Activated CD4-positive, alpha-beta T cell treated with anti-CD3 and anti-CD28 coated beads, Interleukin-10, Interleukin-2, amounts not matched to agents 100 ng/mL and 50 ng/mL, durations not matched to agents 16 hours and 8 hours (primary cell): ENCODE measurements around the gene UNC13B.

ENCODE experiments used
- DNase-seq: peaks from one replicate; pipeline ENCODE4 v3.0.0-alpha.2; 2020

The UNC13B gene

GRCh38 chr9:35340046-35340445 is 178.2 kb downstream of the UNC13B start:
- DNase-seq, result no peak

DNA sequence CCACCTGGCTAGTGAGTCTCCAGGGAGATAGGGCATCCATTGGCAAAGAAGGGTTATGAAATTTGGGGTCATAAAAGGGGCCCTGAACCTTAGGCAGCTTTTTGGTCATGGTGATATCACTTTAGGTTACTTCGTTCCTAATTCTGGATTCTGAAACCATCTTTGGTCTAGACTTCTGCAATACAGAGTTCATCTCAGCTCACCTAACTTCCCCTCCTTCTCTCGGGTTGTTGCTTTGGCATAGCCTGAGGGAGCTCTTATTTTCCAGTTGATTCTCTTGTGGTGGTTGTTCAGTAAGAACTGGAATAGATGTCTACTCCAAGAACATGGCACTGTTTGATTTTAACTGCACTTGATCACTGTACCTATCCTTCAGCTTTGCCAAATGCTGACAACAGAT is 179.2 kb downstream of the UNC13B start:
- no peak for DNase-seq

- no peak for DNase-seq
These were observed 179.8 kb downstream of the UNC13B start for GRCh38 chr9:35341585-35341984.

- no peak for DNase-seq
These were observed 180.6 kb downstream of the UNC13B start for GRCh38 chr9:35342221-35342958.

GRCh38 chr9:35348109-35348508 is 186.3 kb downstream of the UNC13B start:
- no peak for DNase-seq

- DNase-seq, result no peak
These were observed 187.6 kb downstream of the UNC13B start for GRCh38 chr9:35349287-35349990.

GRCh38 chr9:35350212-35350611 is 188.4 kb downstream of the UNC13B start:
- DNase-seq, result no peak

DNA sequence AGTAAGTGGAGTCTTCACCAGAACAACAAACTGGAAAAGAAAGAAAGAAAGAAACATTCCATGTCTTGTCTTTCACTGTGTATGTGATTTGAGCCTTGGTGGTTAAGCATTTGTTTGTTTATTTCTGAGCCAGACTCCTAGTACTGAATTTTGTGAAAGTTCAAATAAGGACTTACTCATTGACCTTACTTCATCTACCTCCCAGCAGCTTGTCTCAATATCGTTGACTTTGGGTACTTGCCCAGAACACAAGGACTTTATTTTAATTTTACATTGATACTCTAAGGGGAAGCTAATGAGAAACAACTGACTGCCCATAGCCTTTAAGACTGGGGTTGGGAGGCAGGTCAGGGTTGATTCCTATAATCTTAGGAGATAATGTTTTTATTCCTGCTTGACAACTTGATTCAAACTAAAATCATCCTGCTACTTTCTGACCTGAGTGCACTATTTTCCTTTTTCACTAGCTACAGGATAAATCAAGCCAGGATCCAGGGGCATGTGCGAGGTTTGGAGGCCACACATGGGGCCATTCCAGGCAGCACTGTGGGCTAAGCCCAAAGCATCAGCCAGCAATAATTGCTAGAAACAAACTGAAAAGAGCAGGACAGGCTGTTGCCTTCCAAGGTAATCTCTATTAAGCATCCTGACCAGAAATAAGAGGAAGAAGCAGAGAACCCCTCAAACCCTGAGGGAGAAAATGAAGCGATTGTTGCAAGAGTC is 189.2 kb downstream of the UNC13B start:
- DNase-seq, result no peak

DNA sequence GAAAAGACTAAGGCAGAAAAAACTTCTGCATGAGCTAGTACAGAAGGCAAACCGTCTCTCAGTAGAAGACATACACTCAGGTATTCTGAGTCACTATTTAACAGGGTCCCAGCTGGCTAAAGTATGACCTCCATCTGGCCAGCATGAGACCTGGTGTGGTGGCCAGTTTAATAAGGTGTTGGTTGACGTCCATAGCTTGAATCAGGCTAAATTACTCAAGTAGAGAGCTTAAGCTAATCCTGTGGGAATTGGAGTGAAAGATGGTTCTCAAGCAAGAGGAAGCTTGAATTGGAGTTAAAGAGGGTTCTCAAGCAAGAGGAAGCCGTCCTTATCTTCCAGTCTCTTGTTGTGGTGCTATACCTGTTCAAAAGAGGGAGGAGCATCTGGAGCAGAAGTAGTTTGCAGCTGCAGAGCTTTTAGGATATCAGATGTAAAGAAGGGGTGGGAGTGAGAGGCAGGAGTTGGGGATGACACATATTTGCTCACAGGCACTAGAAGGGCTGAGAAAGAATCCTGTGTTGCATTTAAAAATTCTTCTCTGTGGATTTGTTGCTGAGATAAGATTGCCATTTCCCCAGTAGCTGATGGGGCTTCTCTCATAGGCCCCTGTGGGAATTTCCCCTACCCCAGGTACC is 192.0 kb downstream of the UNC13B start:
- no peak for DNase-seq

GRCh38 chr9:35355939-35356338 is 194.1 kb downstream of the UNC13B start:
- DNase-seq, result no peak

- no peak for DNase-seq
These were observed 195.3 kb downstream of the UNC13B start for GRCh38 chr9:35357116-35357515.

GRCh38 chr9:35357826-35358225 is 196.0 kb downstream of the UNC13B start:
- DNase-seq, result no peak

- no peak for DNase-seq
These were observed 203.2 kb downstream of the UNC13B start for GRCh38 chr9:35364817-35365585.

DNA sequence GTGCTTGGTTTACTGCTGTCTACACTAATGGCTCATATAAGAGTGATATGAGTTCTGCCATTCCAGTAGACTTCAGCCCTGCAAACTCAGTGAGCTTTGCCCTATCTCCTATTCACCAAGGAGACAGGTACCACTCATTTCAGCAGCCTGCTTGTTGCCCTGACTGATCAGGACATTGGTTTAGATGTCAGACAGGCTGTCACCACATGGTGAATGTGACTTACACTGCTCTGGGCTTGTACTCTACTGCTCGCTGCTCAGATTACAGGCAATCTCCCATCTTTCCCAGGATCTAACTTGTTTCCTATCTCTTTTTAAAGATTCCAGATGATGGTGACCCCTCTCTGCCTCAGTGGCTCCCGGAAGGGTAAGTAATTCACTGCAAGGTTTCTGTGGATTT is 204.8 kb downstream of the UNC13B start:
- DNase-seq, result no peak

DNA sequence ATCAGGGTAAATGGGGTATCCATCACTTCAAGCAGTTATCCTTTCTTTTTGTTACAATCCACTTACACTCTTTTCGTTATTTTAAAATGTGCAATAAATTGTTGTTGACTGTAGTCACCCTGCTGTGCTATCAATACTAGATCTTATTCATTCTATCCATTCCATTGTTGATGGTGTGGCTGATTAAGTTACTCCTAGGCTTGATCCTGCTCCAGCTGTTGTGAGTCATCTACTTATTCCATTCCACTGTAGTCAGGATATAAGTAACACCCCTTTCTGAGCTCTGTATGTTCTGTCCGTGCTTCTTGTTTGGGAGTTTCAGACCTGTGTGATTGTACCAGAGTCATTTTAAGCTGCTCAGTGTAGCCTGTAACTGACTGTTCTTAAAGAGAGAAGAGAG is 205.6 kb downstream of the UNC13B start:
- no peak for DNase-seq

- DNase-seq, result no peak
These were observed 208.4 kb downstream of the UNC13B start for GRCh38 chr9:35370241-35370640.

DNA sequence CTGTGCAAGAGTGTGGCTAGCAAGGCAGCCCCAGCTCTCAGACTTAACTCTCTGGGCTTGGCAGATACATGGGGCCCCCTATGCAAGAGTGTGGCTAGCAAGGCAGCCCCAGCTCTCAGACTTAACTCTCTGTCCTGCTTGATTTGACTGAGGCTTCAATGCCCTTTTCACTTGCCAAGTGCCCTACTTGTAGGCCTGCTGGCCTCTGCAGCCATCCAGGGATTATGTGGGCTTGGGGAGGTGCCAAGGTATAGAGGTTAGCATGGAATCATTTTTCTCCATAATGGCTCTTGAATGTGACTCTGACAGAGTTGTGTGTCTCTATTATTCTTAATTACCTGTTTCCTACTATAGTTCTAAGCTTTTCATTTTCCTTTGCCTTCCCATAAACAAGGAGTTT is 212.6 kb downstream of the UNC13B start:
- DNase-seq, result no peak

DNA sequence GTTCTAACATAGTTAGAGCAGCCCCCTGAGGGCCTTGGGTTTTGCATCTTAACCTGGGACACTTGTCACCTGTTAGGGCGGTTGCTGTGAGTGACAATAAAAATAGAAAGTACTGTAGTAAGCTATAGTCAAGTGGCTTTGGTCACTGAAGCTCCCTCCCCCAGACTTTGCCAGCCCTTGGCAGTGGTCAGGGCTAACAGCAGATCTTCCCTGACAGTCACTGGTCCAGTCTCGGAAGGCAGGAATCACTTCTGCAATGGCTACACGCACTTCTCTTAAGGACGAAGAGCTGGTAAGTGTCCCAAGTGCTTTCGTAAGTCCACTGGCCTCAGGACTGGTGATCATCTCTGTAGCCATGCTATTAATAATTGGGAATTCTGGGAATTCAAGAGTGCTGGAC is 213.1 kb downstream of the UNC13B start:
- no peak for DNase-seq

GRCh38 chr9:35380039-35380438 is 218.2 kb downstream of the UNC13B start:
- DNase-seq, result no peak

- no peak for DNase-seq
These were observed 218.8 kb downstream of the UNC13B start for GRCh38 chr9:35380619-35381018.

DNA sequence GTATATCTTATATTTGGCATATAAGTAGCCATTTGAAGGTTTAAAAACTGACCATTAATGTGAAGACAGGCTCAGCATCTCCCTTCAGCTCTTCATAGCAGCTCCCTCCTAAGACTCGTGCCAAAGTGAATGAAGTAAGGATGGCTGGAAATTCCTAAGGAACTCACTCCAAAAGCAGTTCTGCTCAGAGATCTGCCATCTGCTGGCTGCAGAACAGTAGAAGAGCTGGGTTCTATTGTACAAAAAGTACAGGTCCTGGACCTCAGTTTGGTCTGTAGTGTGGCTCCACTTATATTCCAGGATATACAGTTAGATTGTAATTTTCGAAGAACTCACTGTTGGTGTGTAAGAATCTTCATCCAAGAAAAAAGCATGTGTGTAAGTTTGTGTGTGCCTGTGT is 223.2 kb downstream of the UNC13B start:
- no peak for DNase-seq

DNA sequence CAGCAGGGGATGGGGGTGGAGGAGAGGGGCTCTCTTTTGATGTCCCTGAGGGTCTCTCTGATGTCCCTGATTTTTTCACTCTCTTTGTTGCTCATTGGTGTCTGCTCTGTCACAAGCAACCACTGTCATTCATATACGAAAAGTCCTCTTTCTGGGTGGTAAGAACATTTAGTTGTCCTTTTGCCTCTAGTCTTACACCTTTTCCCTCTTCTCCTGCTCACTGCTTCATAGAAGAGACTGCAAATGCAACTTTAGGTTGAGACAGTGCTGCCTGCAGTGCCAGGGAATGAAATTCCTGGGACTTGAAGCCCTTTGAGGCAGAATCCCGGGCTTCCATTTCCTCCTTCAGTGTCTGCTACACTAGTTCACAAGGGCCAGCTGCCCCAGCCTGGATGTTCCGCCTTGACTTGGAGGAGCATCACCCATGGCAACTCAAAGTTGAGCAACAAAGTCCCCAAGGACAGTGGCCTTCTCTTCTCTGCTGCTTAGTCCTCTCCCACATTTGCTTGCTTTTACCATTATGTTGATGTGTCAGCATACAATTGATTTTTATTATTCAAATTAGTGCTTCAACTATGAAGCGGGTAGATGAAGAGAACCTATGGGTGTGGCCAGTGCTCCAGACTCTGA is 233.4 kb downstream of the UNC13B start:
- no peak for DNase-seq
